ENCODE results near the gene PARP11.
A peak's percentile ranks its signal among the peaks of the same experiment; 100 is the strongest.

Gene PARP11

GRCh38 chr12:3872800-3873636, at the start of gene PARP11:
TSS of gene PARP11 (minus strand) at chr12:3873399. CDS start at chr12:3873229, 170 bp downstream.
- DNase-seq (peak; percentile 98), ATAC-seq (peak; percentile 96)

- DNase-seq (no peak), ATAC-seq (no peak)
Observed at GRCh38 chr12:3922033-3922432, 48.8 kb upstream of the PARP11 start.

DNA sequence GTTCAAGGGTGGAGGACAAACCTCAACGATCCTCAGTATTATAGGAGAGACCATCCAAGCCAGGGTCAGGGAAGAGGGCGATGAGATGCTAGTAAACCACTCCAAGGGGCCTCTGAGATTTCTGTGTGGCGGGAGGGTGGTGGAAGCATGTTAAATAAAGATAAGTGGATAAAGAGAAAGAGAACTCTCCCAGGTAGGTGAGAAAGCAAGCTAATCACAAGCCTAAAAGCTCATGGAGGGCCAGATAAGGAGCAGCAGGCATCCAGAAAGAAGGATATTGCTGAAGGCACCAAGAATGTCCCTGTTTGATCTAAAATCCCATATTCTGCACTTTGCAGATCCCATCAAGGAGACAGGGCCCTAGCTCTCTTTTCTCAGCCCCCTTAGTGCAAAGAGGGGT, 48.3 kb upstream of the PARP11 start:
- DNase-seq (no peak), ATAC-seq (no peak)

- no peak for DNase-seq
- no peak for ATAC-seq
Observed at GRCh38 chr12:3921151-3921471, 47.9 kb upstream of the PARP11 start.

DNA sequence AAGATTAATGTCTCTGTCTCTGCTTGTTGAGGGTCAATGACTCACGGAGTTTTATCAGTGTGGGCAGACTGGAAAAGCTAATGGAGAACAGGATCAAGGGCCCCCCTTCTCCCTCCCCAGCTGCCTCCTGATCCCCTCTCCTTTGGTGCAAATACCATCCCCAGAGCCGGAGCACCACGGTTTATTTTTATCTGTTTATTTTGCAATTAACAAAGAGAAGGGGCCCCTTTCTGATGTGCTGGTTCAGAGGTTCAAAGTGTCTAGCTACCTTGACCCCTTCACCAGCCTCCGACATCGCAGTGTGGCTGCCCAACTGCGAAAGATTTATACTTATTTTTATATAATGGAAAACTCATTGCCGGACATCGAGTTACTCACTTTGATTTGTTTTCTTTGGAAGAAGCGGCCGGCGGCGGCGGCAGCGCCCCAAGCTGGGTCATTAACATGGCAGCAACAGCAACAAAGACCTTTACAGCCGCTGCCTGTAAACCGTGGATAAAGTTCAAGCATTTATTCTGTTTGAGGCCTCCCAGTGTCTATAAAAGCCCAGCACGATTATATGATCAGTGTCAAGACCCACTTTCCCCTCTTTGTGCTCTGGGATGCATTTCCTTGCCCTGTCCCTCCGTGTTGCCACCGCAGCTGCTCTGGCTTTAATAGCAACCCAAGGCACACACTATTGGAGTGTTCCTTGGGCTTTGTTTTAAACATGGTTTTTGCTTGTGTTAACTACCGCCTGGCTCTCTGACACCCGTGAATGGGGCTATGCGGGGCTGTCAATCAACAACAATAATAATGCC, 47.4 kb upstream of the PARP11 start:
- no peak for ATAC-seq
- no peak for DNase-seq

- DNase-seq (no peak), ATAC-seq (peak; percentile 83)
Observed at GRCh38 chr12:3913278-3913677, 40.1 kb upstream of the PARP11 start.

- DNase-seq (no peak), ATAC-seq (no peak)
Observed at GRCh38 chr12:3912863-3913262, 39.7 kb upstream of the PARP11 start.

- DNase-seq: no peak
- ATAC-seq: no peak
Observed at GRCh38 chr12:3911409-3911808, 38.2 kb upstream of the PARP11 start.

GRCh38 chr12:3905664-3906063, 32.5 kb upstream of the PARP11 start:
- ATAC-seq (no peak), DNase-seq (no peak)

- DNase-seq: no peak
- ATAC-seq: no peak
Observed at GRCh38 chr12:3904999-3905398, 31.8 kb upstream of the PARP11 start.

GRCh38 chr12:3902921-3903320, 29.7 kb upstream of the PARP11 start:
- ATAC-seq: no peak
- DNase-seq: no peak

- ATAC-seq (no peak), DNase-seq (no peak)
Observed at GRCh38 chr12:3901116-3901515, 27.9 kb upstream of the PARP11 start.

GRCh38 chr12:3898756-3899155, 25.6 kb upstream of the PARP11 start:
- no peak for DNase-seq

DNA sequence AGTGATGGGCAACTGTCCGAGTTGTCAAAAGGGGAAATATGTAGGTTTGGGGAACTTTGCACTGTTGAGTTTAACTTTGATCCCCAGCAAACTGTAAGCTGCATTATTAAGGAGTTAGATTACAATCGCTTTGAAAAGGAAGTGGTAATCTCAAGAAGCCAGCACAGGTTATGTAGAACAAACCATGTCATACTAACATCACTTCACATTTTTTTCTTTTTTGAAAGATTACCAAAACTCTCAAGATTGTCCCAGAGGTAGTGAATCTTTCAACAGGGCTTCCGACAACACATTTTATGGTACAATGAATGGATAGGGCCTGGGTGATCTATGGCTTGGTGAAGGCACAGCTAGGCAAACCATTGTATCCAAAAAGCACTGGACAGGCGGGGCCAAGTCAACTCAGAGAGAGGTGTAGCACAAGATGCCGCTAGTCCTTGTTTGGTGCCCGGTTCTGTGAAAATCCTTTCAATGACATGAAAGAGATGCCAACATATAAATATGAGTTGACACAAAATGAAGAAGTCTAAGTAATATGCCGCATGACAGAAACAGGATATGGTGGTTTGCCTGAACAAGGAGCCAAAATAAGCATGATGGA, 24.3 kb upstream of the PARP11 start:
- ATAC-seq: no peak
- DNase-seq: no peak

More at GRCh38 chr12:3898756-3899155, 25.6 kb upstream of the PARP11 start:
- ATAC-seq: no peak

DNA sequence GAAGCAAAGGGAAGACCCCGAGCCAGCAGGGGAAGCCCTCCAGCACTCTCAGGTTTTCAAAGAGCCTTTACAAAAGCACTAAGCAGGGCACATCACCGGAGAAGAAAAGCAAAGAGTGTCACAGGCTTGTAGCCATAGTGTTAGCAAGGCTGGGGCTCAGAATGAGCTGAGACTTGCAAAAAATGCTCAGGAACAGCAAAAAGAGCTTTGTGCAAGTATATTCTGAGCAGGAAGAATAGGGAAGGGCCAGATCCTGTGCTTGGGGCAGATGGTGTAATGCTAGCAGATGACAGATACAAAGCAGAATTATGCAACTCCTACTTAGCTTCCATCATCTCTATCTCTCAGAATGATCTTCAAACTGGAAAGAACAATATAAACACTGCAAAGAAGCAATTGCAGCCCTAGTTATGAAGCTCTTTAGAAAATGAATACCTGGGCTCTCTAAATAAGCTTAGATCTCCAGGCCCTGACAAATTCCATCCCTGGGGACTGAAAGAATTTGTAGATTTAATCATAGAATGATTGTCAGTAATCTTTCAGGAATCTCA, 23.7 kb upstream of the PARP11 start:
- DNase-seq: no peak

GRCh38 chr12:3896356-3896755, 23.2 kb upstream of the PARP11 start:
- no peak for DNase-seq
- no peak for ATAC-seq

More for the DNA sequence above, 23.7 kb upstream of the PARP11 start:
- ATAC-seq: no peak

DNA sequence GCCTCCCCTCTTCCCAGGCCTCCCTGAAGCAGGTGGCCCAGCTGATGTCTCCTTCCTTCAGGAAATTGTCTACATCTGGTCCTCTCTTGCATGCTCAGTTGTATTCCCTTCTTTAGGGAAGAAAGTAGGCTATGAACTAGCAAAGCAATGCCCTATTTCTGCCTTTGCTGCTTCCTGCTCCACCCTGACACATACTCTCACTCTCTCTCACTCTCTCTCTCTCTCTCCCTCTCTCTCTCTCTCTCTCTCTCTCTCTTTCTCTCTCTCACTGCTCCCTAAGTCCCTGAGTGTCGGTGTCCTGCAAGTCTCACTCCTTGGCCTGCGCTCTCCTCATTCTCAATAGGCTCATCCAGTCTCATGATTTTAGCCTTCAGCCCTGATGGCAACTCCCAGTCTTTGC, 19.4 kb upstream of the PARP11 start:
- ATAC-seq (no peak), DNase-seq (no peak)

DNA sequence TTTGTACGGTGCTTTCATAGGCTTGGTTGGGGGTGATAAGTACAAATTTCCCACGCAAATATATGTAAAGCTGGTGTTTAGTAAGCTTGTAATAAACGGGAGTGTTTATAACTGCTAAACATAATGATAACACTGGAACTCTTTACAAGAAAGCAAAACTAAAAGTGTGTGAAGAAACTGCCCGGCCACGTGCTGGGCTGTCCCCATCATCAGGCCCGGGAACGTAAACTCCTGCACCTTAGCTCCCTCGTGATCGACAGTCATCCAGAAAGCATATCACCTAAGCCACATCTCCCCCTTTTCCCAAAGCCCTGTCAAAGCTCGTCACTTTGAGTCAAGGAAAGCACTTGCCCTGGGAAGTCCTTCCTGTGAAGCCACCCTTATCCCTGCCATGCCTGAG, 18.0 kb upstream of the PARP11 start:
- no peak for ATAC-seq

DNA sequence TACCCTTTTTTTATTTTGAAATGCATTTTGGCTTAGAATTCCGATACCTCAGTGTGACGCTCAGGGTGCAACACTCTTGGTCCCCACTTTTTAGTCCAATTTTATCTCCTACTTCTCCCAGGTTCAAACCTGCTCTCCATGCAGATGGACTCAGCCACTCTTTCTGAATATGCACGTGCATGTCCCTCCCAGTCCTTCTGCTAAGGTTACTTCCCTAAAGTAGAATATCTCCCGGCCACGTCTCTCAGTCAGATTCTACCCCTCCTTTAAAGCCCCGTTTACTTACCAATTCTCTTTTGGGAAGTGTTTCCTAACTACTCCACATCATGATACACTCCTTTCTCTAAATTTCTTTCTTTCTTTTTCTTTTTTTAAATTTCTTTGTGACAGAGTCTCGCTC, 15.5 kb upstream of the PARP11 start:
- ATAC-seq (no peak), DNase-seq (no peak)

More for the DNA sequence above, 18.0 kb upstream of the PARP11 start:
- DNase-seq: no peak

- DNase-seq (no peak), ATAC-seq (no peak)
Observed at GRCh38 chr12:3885277-3886094, 12.3 kb upstream of the PARP11 start.

- ATAC-seq: no peak
- DNase-seq: no peak
Observed at GRCh38 chr12:3884671-3885070, 11.5 kb upstream of the PARP11 start.
